ENCODE data around the gene RIMS4.

Gene RIMS4

DNA sequence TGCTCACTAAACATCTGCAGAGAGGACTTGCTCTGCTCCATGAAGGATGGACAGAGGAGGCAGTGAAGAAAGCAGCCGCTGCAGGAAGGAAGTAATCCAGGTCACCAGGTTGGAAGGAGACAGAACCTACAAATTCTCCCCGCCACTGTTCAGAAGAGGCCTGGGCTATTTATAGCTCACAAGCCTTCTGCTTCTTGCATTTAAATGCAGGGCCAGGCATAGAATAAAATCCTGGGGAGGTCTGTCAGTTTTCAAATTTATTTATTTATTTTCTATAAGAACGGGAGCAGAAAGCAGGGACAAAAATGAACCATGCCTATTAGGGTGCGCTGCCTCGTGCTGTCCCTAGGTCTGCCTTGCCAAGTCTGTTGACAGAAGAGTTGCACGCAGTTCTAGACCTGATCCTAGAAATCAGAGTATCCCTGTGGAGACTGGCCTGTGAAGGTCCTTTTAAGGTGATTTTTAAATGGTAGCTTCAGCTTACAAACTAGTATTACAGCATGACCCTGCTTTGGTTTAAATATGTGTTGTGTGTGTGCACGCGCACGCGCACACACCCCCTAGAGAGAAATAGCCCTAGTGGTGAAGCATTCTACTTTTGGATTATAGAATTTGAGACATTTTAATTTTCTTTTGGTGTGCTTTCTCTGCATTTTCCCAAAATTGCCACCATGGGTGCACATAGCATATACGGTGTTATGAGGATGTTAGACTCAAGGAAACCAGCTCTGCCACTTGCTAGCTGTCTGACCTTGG is 19.5 kb downstream of the RIMS4 start:
- no peak overlapping the region for H3K4me3 ChIP-seq (ENCODE audit: low read depth, low read length)
- H3K4me1 ChIP-seq = no peaks in the 10 kb centered on the region
- H3K27ac ChIP-seq = no peak overlapping the region
- H2AFZ ChIP-seq = no peak overlapping the region
- no peaks in the 10 kb centered on the region for H3K79me2 ChIP-seq
- H3K9me3 ChIP-seq (ENCODE audit: control insufficient read depth, low read length) = no peaks in the 10 kb centered on the region
- TF ChIP-seq, protein P1, sequence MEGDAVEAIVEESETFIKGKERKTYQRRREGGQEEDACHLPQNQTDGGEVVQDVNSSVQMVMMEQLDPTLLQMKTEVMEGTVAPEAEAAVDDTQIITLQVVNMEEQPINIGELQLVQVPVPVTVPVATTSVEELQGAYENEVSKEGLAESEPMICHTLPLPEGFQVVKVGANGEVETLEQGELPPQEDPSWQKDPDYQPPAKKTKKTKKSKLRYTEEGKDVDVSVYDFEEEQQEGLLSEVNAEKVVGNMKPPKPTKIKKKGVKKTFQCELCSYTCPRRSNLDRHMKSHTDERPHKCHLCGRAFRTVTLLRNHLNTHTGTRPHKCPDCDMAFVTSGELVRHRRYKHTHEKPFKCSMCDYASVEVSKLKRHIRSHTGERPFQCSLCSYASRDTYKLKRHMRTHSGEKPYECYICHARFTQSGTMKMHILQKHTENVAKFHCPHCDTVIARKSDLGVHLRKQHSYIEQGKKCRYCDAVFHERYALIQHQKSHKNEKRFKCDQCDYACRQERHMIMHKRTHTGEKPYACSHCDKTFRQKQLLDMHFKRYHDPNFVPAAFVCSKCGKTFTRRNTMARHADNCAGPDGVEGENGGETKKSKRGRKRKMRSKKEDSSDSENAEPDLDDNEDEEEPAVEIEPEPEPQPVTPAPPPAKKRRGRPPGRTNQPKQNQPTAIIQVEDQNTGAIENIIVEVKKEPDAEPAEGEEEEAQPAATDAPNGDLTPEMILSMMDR (IDR thresholded peaks at IDR 0.05) = no peak
- H3K4me2 ChIP-seq (ENCODE audit: low read length) = no peak overlapping the region
- H3K36me3 ChIP-seq (ENCODE audit: control insufficient read depth, insufficient read depth, low read length) = no peaks in the 10 kb centered on the region
- H3K27me3 ChIP-seq (ENCODE audit: control insufficient read depth, insufficient read depth, low read length) = no peaks in the 10 kb centered on the region
- H3K9ac ChIP-seq = no peak overlapping the region

DNA sequence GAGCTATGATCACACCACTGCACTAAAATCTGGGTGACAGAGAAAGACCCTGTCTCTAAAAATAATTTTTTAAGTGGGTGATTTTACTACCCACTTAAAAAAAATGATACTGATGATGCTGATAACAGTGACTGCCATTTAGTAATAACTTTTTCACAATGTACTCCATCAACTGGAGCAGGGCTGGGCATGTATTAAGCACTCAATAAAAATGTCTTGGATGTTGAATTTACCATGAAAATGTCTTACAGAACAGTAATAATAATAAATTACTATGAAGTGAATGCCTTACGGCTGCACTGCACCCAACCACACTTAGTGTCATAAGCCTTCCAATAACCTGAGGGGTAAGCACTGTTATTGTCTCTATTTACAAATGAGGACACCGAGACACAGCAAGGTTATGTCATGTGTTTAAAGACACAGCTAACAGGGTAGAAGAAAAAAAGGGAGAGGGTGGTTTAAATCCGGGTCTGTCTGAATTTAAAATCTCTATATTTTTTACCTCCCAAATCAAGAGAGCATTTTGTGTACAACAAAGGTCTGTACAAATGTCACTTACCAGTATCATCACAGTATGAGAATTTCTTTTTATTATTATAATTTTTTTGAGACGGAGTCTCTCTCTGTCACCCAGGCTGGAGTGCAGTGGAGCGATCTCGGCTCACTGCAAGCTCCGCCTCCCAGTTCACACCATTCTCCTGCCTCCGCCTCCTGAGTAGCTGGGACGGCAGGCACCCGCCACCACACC is 21.5 kb downstream of the RIMS4 start:
- no peaks in the 10 kb centered on the region for H3K36me3 ChIP-seq (ENCODE audit: control insufficient read depth, insufficient read depth, low read length)
- H3K79me2 ChIP-seq = no peaks in the 10 kb centered on the region
- H3K9me3 ChIP-seq (ENCODE audit: control insufficient read depth, low read length) = no peaks in the 10 kb centered on the region
- H3K27ac ChIP-seq = no peak overlapping the region
- H3K9ac ChIP-seq = no peak overlapping the region
- H3K4me1 ChIP-seq = no peaks in the 10 kb centered on the region
- no peak overlapping the region for H3K4me2 ChIP-seq (ENCODE audit: low read length)
- no peak overlapping the region for H2AFZ ChIP-seq
- no peaks in the 10 kb centered on the region for H3K27me3 ChIP-seq (ENCODE audit: control insufficient read depth, insufficient read depth, low read length)
- H3K4me3 ChIP-seq (ENCODE audit: low read depth, low read length) = no peak overlapping the region
- TF ChIP-seq, protein P1 (IDR thresholded peaks at IDR 0.05) = no peak

DNA sequence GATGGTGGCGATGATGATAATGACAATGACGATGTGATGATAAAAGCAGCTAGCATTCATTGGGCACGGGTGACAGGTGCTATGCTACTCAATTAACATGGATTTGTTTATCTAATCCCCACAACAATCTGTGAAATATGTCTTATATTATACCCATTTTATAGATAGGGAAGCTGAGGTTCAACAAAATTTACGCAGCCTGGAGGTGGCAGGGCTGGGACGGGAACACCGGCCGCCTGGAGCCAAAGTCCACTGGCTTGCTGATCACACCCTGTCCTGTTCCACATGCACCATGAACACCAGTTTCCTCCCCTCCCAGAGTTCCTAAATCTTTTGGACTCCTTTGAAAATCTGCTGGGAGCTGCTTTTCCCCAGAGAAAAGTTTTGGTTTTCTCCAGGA is 23.0 kb downstream of the RIMS4 start:
- H3K27me3 ChIP-seq (ENCODE audit: control insufficient read depth, insufficient read depth, low read length) = no peaks in the 10 kb centered on the region
- no peak overlapping the region for H3K27ac ChIP-seq
- TF ChIP-seq, protein P1 (IDR thresholded peaks at IDR 0.05) = no peak
- H3K79me2 ChIP-seq = no peaks in the 10 kb centered on the region
- H2AFZ ChIP-seq = no peak overlapping the region
- H3K4me3 ChIP-seq (ENCODE audit: low read depth, low read length) = no peak overlapping the region
- no peaks in the 10 kb centered on the region for H3K9me3 ChIP-seq (ENCODE audit: control insufficient read depth, low read length)
- H3K36me3 ChIP-seq (ENCODE audit: control insufficient read depth, insufficient read depth, low read length) = no peaks in the 10 kb centered on the region
- no peak overlapping the region for H3K4me2 ChIP-seq (ENCODE audit: low read length)
- no peak overlapping the region for H3K9ac ChIP-seq
- H3K4me1 ChIP-seq = no peaks in the 10 kb centered on the region

DNA sequence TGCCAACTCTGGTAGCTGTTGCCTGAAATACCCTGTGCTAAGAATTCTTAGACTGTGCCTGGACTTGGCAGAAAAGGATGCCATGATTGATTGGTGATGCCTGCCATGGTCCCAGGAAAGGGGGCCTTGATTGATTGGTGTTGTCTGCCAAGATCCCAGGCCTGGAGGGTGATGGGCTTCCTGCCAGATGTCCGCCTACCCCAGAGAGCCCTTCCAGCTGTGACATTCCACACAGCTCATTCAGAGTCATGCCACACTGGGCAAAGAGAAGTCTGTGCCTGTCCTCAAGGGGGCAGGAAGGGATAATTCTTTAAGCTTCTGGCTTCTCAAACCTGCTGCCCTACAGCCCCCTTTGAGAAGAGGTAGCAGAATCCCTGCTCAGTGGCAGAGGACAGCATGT is 24.6 kb downstream of the RIMS4 start:
- Histone ChIP-seq H3K4me3 (ENCODE audit: low read depth, low read length) (no peak overlapping the region), H3K9ac (no peak overlapping the region), H3K9me3 (ENCODE audit: control insufficient read depth, low read length) (no peaks in the 10 kb centered on the region), H3K4me2 (ENCODE audit: low read length) (no peak overlapping the region), H3K79me2 (no peaks in the 10 kb centered on the region), H2AFZ (no peak overlapping the region), H3K27me3 (ENCODE audit: control insufficient read depth, insufficient read depth, low read length) (no peaks in the 10 kb centered on the region), H3K36me3 (ENCODE audit: control insufficient read depth, insufficient read depth, low read length) (no peaks in the 10 kb centered on the region), H3K4me1 (no peaks in the 10 kb centered on the region), H3K27ac (no peak overlapping the region)
- TF ChIP-seq, protein P1 (IDR thresholded peaks at IDR 0.05) = no peak

All from parathyroid adenoma (tissue), 2 donors.